Measurements from ENCODE around the gene MED7. TPM values are rescaled to one million over a fixed set of nuclear protein-coding genes. Genes with fewer than 3 reads are reported as not detected.

Gene MED7
- polyA plus RNA-seq, 1 donor: 24.3 TPM

- DNase-seq: no peak
These were observed 33.7 kb downstream of the MED7 start, which contains the start of gene HAVCR2 for GRCh38 chr5:157108976-157109375. TSS of gene HAVCR2 (minus strand) at chr5:157109044. CDS start at chr5:157108983, 61 bp downstream.

GRCh38 chr5:157107508-157107907, 35.2 kb downstream of the MED7 start:
- DNase-seq: no peak

GRCh38 chr5:157106630-157107461, 35.8 kb downstream of the MED7 start:
- DNase-seq: no peak

- no peak for DNase-seq
These were observed 42.5 kb downstream of the MED7 start for GRCh38 chr5:157100140-157100679.

- no peak for DNase-seq
These were observed 54.2 kb downstream of the MED7 start for GRCh38 chr5:157088342-157088990.

Other genes starting within 250 kb of the MED7 start
- 0.68 TPM for gene TIMD4, start 179.6 kb downstream of the MED7 start, polyA plus RNA-seq (ENCODE audit: insufficient read length)
- 4.6 TPM for gene HAVCR1, start 83.7 kb downstream of the MED7 start, polyA plus RNA-seq (ENCODE audit: insufficient read length)
- 18.2 TPM for gene HAVCR2, start 33.8 kb downstream of the MED7 start, polyA plus RNA-seq (ENCODE audit: insufficient read length)
- not detected for gene GARIN3, start 23.4 kb upstream of the MED7 start, polyA plus RNA-seq (ENCODE audit: insufficient read length)
- gene ITK, start 38.0 kb upstream of the MED7 start, polyA plus RNA-seq (ENCODE audit: insufficient read length): 0.23 TPM
- gene CYFIP2, start 123.3 kb upstream of the MED7 start, polyA plus RNA-seq (ENCODE audit: insufficient read length): 124 TPM